Lung (tissue), 12 donors: ENCODE data around the gene BMAL1. TPM values are rescaled to one million over a fixed set of nuclear protein-coding genes. Genes with fewer than 3 reads are reported as not detected.

ENCODE experiments used
- ATAC-seq: fragments of 200-7000 bp; cut with Tn5 transposase; one replicate; pipeline ENCODE4 v1.9.1; 2020; ENCODE audit warnings: moderate number of reproducible peaks; ENCODE audit not compliant: insufficient read depth, low FRiP score
- DNase-seq, 3 donors: peaks; one replicate each; pipeline ENCODE4 v3.0.0-alpha.2; 2013 to 2017
- H3K27ac ChIP-seq, 2 donors: one replicate each; pipeline ENCODE4 v1.5.1; 2013; ENCODE audit warnings: mild to moderate bottlenecking in 2 of 2, moderate library complexity in 2 of 2, control low read depth in 1 of 2, inconsistent platforms in 1 of 2, low read depth in 1 of 2, low read length in 1 of 2
- H3K27me3 ChIP-seq, 3 donors: one replicate each; pipeline ENCODE4 v1.5.1; 2013; ENCODE audit warnings: low read length in 2 of 3; ENCODE audit not compliant: control insufficient read depth in 3 of 3, insufficient read depth in 3 of 3
- H3K36me3 ChIP-seq, 4 donors: one replicate each; pipeline ENCODE4 v1.5.1; 2013; ENCODE audit warnings: low read length in 4 of 4, mild to moderate bottlenecking in 1 of 4, moderate library complexity in 1 of 4; ENCODE audit not compliant: control insufficient read depth in 4 of 4, insufficient read depth in 4 of 4
- H3K4me1 ChIP-seq, 5 donors: one replicate each; pipeline ENCODE4 v1.5.1; 2013; ENCODE audit warnings: low read length in 5 of 5, mild to moderate bottlenecking in 2 of 5, moderate library complexity in 1 of 5; ENCODE audit not compliant: control insufficient read depth in 5 of 5, insufficient read depth in 5 of 5
- H3K4me3 ChIP-seq: one replicate; pipeline ENCODE4 v1.5.1; 2013; ENCODE audit warnings: mild to moderate bottlenecking, control low read depth, moderate library complexity
- H3K9ac ChIP-seq, 2 donors: one replicate each; pipeline ENCODE4 v1.5.1; 2013; ENCODE audit warnings: low read length in 2 of 2, control low read depth in 1 of 2; ENCODE audit not compliant: insufficient read depth in 1 of 2
- H3K9me3 ChIP-seq, 4 donors: one replicate each; pipeline ENCODE4 v1.5.1; 2013; ENCODE audit warnings: low read length in 3 of 4, mild to moderate bottlenecking in 1 of 4, moderate library complexity in 1 of 4; ENCODE audit not compliant: control insufficient read depth in 4 of 4, insufficient read depth in 3 of 4
- WGBS, 2 donors: extraction: QIAGEN DNeasy Blood & Tissue Kit; methylation state at CpG; one replicate each; pipeline ENCODE4 v1.1.7; 2013; 5-methylcytosine and 5-hydroxymethylcytosine counted together
- polyA plus RNA-seq, 2 donors: library from polyadenylated mRNA; stranded (reverse); fragments of 200-250 nt; gene quantifications; one replicate each; pipeline ENCODE4 v1.2.1, GENCODE V29; 2013
- total RNA-seq, 2 donors: library from RNA; depleted of rRNA in 1 of 2; stranded (reverse); fragments of >200 nt in 1 of 2; gene quantifications; one replicate each; pipeline ENCODE4 v1.2.1, GENCODE V29; 2014 to 2021
- TF ChIP-seq, protein P1 (sequence below): IDR thresholded peaks from 2 replicates; pipeline ENCODE4 v1.5.1; 2012; ENCODE audit warnings: mild to moderate bottlenecking; ENCODE audit errors: control extremely low read depth, extremely low read depth
- donor health status: control.
- donor health status: control.
- donor health status: Bipolar disorder and iron deficiency.
- donor health status: healthy.
- donor health status: DM: yes; HTN: yes; CAD: no.

Gene BMAL1
- total and polyA plus RNA-seq, 4 donors, result 13.4 to 38.0 (median 26.2) TPM

DNA sequence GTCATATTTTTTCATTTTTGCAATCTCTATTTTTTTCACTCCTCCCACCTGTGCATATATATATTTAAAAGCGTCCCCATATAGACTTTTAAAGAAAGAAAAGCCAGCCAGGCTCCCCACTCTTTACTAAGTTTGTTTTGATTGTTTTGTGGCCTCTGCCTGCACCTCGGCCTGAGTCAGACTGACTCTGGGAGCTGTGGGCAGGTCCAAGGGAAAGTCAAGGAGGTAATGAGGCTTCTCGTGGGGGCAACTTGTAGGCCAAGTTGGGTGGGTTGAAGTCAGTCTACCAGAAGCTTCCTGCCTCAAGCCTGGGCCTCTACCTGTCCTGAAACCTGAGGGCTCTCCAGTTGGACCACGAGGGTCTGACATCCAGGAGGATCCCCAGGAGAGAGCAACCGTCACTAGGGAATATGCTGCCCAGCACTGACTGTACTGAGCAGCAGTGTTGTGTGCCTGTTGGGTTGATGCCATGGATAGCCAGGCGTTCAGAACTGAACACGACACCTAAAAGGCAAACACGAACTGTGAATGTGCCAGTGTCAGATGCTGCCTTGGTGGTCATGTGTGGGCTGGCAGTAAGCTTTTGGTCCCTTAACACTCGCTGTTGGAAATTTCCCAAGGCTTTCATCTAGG, 58.8 kb downstream of the BMAL1 start:
- H3K4me3 ChIP-seq, result no peak overlapping the region
- H3K4me1 ChIP-seq, result peaks cover 0 to 31% (median 15%) of the 10 kb centered on the region in 5 donors
- DNase-seq, result no peak
- H3K27me3 ChIP-seq, result no peaks in the 10 kb centered on the region
- no peaks in the 10 kb centered on the region for H3K9me3 ChIP-seq
- TF ChIP-seq, protein P1, sequence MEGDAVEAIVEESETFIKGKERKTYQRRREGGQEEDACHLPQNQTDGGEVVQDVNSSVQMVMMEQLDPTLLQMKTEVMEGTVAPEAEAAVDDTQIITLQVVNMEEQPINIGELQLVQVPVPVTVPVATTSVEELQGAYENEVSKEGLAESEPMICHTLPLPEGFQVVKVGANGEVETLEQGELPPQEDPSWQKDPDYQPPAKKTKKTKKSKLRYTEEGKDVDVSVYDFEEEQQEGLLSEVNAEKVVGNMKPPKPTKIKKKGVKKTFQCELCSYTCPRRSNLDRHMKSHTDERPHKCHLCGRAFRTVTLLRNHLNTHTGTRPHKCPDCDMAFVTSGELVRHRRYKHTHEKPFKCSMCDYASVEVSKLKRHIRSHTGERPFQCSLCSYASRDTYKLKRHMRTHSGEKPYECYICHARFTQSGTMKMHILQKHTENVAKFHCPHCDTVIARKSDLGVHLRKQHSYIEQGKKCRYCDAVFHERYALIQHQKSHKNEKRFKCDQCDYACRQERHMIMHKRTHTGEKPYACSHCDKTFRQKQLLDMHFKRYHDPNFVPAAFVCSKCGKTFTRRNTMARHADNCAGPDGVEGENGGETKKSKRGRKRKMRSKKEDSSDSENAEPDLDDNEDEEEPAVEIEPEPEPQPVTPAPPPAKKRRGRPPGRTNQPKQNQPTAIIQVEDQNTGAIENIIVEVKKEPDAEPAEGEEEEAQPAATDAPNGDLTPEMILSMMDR, result no peak
- WGBS, 2 donors, result 92 to 95% methylated on average over 9 of the region's 9 CpGs
- no peak for ATAC-seq
- H3K27ac ChIP-seq, result no peak overlapping the region
- H3K36me3 ChIP-seq, result no peaks in the 10 kb centered on the region
- H3K9ac ChIP-seq, result no peak overlapping the region

DNA sequence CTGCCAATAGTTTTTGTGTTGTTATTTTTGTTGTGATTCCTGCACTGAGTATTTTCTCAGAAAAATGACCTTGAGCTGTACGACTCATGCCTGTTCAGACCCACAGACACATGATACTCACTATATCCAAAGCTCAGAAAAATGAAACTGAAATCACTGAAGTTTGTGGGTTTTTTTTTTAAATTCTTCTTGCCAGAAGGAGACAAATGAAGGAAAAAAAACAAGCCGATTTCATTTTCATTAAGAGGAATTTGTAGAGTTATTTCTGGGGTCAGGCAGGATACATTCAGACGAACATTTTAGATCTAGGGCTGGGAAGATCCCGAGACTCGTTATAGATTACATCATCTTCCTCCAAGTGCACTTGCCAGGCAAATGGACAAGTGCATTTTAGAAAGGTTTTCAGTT, 60.4 kb downstream of the BMAL1 start:
- 6 to 23% methylated on average over 5 of the region's 5 CpGs for WGBS, 2 donors
- Histone ChIP-seq H3K4me1 (peaks cover 0 to 25% (median 14%) of the 10 kb centered on the region in 5 donors), H3K36me3 (peaks cover 0 to 2% (median 0%) of the 10 kb centered on the region in 4 donors), H3K27me3 (no peaks in the 10 kb centered on the region), H3K27ac (peak overlapping the region in 1 of 2 donors; percentile 5), H3K4me3 (no peak overlapping the region), H3K9ac (no peak overlapping the region), H3K9me3 (no peaks in the 10 kb centered on the region)
- TF ChIP-seq, protein P1, result no peak
- no peak for ATAC-seq
- peak in 2 of 3 donors; percentile 26 to 39 for DNase-seq

GRCh38 chr11:13338427-13339069, 61.0 kb downstream of the BMAL1 start:
- Histone ChIP-seq H3K36me3 (peaks cover 0 to 2% (median 0%) of the 10 kb centered on the region in 4 donors), H3K9ac (no peak overlapping the region), H3K9me3 (no peaks in the 10 kb centered on the region), H3K27ac (peak overlapping the region in 1 of 2 donors; percentile 53), H3K4me3 (no peak overlapping the region), H3K4me1 (peaks cover 0 to 21% (median 14%) of the 10 kb centered on the region in 5 donors), H3K27me3 (no peaks in the 10 kb centered on the region)
- no peak for DNase-seq
- 71 to 78% methylated on average over 9 of the region's 9 CpGs for WGBS, 2 donors
- ATAC-seq, result no peak
- TF ChIP-seq, protein P1, result no peak
